ENCODE data around the gene IQSEC1. TPM values are rescaled to one million over a fixed set of nuclear protein-coding genes. Genes with fewer than 3 reads are reported as not detected.
"Not testable (repeated sequence)": the region's sequence is repeated elsewhere in the genome, so short reads cannot be mapped to it uniquely, and the experiment has no call there.

The IQSEC1 gene
- total RNA-seq, 1 donor from 2014 or later, result 60.2 TPM

DNA sequence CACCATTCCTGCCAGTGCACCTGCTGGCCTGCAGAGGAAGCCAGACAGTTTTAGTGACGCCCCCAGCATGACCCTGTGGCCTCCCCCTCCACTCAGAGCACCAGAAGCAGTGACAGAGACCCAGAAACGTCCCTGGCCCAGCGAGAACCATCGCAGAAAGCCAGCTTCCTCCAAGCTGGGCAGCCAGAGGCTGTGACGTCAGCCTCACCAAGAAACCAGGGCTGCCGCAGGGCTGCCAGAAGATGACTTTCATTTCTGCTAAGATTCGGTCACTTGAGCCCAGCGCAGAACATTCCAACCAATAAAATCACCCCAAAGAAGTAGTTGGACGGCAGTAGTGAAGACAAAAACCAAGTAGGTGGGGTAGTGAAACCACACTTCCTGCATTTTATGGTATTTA lies 202.3 kb downstream of the IQSEC1 start:
- DNase-seq, result no peak

DNA sequence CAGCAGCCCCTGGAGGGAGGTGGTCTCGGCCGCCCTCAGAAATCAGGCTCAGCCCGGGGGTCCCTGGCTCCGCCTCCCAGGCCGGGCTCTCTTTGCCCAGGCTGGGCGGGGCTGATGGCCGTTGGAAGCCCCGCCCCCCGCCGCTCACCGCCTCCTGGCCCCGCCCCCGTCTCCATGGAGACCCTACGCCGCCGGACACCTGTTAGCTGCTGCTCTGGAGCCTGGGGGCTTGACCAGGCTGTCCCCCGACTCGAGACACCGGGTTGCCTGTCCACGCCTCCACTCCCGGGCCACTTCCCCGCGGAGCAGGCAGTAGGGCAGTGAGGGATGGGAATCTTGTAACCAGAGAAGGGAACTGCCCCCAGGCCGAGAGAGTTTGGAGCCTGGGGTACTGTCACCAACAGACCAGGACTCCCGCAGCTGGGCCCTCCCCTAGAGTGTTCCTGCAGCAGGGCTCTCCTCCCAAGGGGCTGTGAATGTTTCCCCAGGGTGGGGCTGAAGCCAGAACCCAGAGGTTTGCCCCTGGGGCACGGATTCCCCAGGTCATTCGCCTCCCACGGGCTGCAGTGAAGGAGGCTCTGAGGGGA lies 204.1 kb downstream of the IQSEC1 start:
- peak; percentile 67 for DNase-seq

GRCh38 chr3:12868039-12869034 lies 204.9 kb downstream of the IQSEC1 start:
- DNase-seq, result peak; percentile 94

DNA sequence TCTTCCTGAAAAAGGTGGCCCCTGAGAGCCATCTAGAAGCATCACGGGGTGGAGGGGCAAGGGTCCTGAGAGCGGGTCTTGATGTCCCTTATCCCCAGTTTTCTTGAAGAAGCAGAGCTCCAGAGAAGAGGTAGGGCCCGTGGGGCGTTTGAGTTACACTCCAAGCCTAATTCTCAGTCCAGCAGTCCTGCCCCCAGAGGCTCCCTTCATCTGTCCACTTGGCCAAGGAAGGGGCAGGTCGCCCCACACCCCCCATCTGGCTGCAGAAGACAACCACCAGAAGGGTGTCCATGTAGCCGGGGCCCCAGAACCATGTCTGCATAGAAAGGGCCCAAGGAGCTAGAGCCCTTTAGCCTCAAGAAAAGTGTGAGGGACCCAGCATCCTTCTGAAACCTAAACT lies 206.4 kb downstream of the IQSEC1 start:
- no peak for DNase-seq

- no peak for DNase-seq
These were observed 208.0 kb downstream of the IQSEC1 start for GRCh38 chr3:12865271-12865670.

DNA sequence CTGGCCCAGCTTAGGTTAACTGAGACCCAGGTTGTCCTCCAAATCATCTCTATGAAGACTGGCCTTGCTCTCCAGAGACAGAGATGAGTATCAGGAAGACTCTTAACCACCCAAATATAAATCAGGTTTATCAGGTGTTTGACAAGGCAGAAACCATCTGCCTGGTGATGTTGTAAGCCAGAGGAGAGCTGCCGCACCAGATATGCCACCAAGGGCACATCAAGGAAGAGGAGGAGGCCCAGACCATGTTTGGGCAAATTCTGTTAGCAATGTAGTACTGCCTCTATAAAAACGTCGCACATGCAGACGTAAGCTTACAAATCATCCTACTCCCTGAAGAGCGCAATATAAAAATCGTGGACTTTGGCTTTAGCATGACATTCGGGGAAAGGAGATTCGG lies 210.8 kb downstream of the IQSEC1 start:
- DNase-seq, result no peak

- no peak for DNase-seq
These were observed 211.6 kb downstream of the IQSEC1 start for GRCh38 chr3:12861611-12862010.

GRCh38 chr3:12859840-12860239 lies 213.4 kb downstream of the IQSEC1 start:
- no peak for DNase-seq

- no peak for DNase-seq
These were observed 216.6 kb downstream of the IQSEC1 start for GRCh38 chr3:12856626-12857025.

DNA sequence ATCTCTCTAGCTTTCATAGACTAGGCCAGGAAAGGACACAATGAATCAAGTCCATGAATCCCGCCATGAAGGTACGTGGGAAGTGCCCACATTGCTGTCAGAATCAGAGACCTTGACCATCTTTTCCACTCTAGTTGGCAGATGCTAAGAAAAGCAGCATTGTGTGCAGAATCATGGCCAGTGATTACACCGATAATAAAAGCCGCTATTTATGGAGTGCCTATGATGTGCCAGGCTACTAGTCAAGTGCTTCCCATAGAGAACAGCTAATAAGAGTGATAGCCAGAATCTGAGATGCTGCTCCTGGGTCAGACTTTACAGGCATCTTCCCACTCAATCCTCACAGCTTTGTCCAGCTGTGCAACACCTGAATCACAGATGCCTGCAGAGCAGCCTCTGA lies 218.7 kb downstream of the IQSEC1 start:
- DNase-seq, result no peak

DNA sequence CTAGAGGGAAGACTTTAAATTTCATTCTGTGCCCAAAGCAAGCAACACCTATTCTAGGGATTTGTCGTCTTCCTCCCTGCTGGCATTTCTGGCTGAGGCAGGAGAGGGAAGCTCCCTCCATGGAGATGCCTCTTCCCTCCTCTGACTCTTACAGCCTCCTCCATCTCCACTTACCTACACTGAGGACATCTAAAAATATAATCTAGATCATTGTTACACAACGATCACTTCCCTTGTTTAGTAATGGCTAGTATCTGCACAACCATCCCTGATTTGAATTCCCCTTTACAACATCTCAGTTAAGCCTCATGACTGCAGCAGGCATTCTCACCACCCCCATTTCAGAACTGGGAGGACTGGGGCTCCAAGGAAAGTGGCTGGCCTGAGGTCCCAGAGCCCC lies 219.4 kb downstream of the IQSEC1 start:
- not testable (repeated sequence) for DNase-seq

DNA sequence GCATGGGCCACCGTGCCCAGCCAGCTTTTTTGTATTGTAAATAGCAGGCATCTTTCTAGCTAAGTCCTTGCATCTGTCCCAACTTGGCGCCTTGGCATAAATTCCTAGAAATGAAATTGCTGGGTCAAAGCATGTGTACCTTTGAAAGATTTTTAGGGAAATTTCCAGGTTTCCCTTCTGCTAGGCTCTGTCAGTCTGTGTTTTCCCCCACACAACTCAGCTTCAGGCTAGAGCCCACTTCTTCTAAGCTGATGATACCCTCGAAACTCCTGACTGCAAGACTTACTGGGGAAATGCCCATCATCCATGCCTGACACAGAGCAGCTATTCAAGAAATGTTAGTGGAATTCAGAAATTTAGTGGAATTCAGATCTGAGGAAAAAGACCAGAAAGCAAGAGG lies 221.0 kb downstream of the IQSEC1 start:
- DNase-seq, result no peak

Small RNA genes within 50 kb of the gene (small RNA-seq; reads per million reads assigned to genes)
- gene AC034198.1 (ENCODE audit: low replicate concordance), result not detected
- not detected for gene AC069271.1 (ENCODE audit: low replicate concordance)

Other genes with a start within 250 kb of the IQSEC1 start
- 1,539 TPM for gene RPL32, start 231.9 kb downstream of the IQSEC1 start, total RNA-seq

Data from tongue (tissue), 3 donors.